ENCODE measurements around the gene TMEM131. TPM values are rescaled to one million over a fixed set of nuclear protein-coding genes. Genes with fewer than 3 reads are reported as not detected.
"Not testable (repeated sequence)": the region's sequence is repeated elsewhere in the genome, so short reads cannot be mapped to it uniquely, and the experiment has no call there.

The TMEM131 gene
- total RNA-seq, 1 experiment from 2014 or later = 28.9 TPM

DNA sequence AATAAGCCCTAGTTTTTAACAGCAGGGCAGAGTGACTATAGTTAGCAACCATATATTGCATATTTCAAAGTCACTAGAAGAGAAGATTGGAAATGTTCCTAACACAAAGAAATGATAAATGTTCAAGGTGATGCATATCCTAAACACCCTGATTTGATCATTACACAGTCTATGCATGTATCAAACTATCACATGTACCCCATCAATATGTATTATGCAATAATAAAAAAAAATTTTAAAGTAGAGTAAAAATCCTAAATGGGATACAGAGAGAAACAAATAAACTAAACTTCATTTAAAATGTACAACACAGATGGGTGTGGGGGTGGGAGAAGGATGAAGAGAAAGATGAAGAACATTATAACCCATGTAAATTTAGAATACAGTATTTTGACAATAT is 93.9 kb downstream of the TMEM131 start:
- Histone ChIP-seq H3K36me3 (ENCODE audit: insufficient read depth, low read length, poor library complexity, severe bottlenecking) (no peaks in the 10 kb centered on the region), H3K4me3 (ENCODE audit: low read depth, low read length, poor library complexity, severe bottlenecking) (no peak overlapping the region), H3K4me1 (ENCODE audit: insufficient read depth, low read length, poor library complexity, severe bottlenecking) (no peaks in the 10 kb centered on the region), H3K27me3 (replicated peaks; ENCODE audit: insufficient read depth, low read depth, low read length, poor library complexity) (no peaks in the 10 kb centered on the region), H3K9me3 (ENCODE audit: low read depth, low read length, poor library complexity, severe bottlenecking) (no peaks in the 10 kb centered on the region), H3K27ac (ENCODE audit: low read depth, low read length, poor library complexity, severe bottlenecking) (no peak overlapping the region)
- TF ChIP-seq EZH2 (IDR thresholded peaks at IDR 0.05; ENCODE audit: borderline replicate concordance, low read depth, low read length, poor library complexity, severe bottlenecking) = no peak
- TF ChIP-seq, protein P1, sequence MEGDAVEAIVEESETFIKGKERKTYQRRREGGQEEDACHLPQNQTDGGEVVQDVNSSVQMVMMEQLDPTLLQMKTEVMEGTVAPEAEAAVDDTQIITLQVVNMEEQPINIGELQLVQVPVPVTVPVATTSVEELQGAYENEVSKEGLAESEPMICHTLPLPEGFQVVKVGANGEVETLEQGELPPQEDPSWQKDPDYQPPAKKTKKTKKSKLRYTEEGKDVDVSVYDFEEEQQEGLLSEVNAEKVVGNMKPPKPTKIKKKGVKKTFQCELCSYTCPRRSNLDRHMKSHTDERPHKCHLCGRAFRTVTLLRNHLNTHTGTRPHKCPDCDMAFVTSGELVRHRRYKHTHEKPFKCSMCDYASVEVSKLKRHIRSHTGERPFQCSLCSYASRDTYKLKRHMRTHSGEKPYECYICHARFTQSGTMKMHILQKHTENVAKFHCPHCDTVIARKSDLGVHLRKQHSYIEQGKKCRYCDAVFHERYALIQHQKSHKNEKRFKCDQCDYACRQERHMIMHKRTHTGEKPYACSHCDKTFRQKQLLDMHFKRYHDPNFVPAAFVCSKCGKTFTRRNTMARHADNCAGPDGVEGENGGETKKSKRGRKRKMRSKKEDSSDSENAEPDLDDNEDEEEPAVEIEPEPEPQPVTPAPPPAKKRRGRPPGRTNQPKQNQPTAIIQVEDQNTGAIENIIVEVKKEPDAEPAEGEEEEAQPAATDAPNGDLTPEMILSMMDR (conservative IDR thresholded peaks at IDR 0.05; ENCODE audit: low read depth, low read length) = no peak
- BruUV-seq (replicated peaks) = no TSS peak
- ChIA-PET CTCF (no interaction called here), POLR2A (ENCODE audit: low non-redundant PET) (no interaction called here)
- intact Hi-C loops (cut with micrococcal nuclease; ENCODE audit: unreplicated experiment) = no loop called here
- no peak for DNase-seq (ENCODE audit: low spot score)

DNA sequence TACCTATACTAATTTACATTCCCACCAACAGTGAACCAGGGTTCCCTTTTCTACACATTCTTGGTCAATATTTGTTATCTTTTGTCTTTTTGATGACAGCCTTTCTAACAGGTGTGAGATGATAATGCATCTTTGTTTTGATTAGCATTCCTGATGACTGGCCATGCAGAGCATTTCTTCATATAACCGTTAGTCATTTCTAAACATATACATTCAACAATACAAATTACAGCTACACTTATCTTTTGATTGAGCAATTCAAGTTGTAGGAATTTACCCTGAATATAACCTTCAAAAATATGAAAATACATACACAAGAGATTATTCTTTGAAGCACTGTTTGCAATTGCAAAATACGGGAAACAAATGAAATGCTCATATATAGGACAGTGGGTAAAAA is 94.9 kb downstream of the TMEM131 start:
- H3K4me3 ChIP-seq (ENCODE audit: low read depth, low read length, poor library complexity, severe bottlenecking) = no peak overlapping the region
- no peaks in the 10 kb centered on the region for H3K36me3 ChIP-seq (ENCODE audit: insufficient read depth, low read length, poor library complexity, severe bottlenecking)
- DNase-seq (ENCODE audit: low spot score) = no peak
- H3K4me1 ChIP-seq (ENCODE audit: insufficient read depth, low read length, poor library complexity, severe bottlenecking) = no peaks in the 10 kb centered on the region
- ChIA-PET CTCF (no interaction called here), POLR2A (ENCODE audit: low non-redundant PET) (no interaction called here)
- no peaks in the 10 kb centered on the region for H3K9me3 ChIP-seq (ENCODE audit: low read depth, low read length, poor library complexity, severe bottlenecking)
- H3K27me3 ChIP-seq (replicated peaks; ENCODE audit: insufficient read depth, low read depth, low read length, poor library complexity) = no peaks in the 10 kb centered on the region
- intact Hi-C loops (cut with micrococcal nuclease; ENCODE audit: unreplicated experiment) = no loop called here
- TF ChIP-seq EZH2 (IDR thresholded peaks at IDR 0.05; ENCODE audit: borderline replicate concordance, low read depth, low read length, poor library complexity, severe bottlenecking) = no peak
- BruUV-seq (replicated peaks) = no TSS peak
- no peak overlapping the region for H3K27ac ChIP-seq (ENCODE audit: low read depth, low read length, poor library complexity, severe bottlenecking)

DNA sequence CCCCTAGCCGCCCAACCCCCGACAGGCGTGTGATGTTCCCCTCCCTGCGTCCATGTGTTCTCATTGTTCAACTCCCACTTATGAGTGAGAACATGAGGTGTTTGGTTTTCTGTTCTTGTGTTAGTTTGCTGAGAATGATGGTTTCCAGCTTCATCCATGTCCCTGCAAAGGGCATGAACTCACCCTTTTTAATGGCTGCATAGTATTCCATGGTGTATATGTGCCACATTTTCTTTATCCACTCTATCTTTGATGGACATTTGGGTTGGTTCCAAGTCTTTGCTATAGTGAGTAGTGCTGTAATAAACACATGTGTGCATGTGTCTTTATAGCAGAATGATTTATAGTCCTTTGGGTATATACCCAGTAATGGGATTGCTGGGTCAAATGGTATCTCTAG is 102.7 kb downstream of the TMEM131 start:
- BruUV-seq (replicated peaks); H3K4me1 ChIP-seq (ENCODE audit: insufficient read depth, low read length, poor library complexity, severe bottlenecking); H3K4me3 ChIP-seq (ENCODE audit: low read depth, low read length, poor library complexity, severe bottlenecking); H3K27ac ChIP-seq (ENCODE audit: low read depth, low read length, poor library complexity, severe bottlenecking); intact Hi-C loops (cut with micrococcal nuclease; ENCODE audit: unreplicated experiment); H3K27me3 ChIP-seq (replicated peaks; ENCODE audit: insufficient read depth, low read depth, low read length, poor library complexity); H3K9me3 ChIP-seq (ENCODE audit: low read depth, low read length, poor library complexity, severe bottlenecking); CTCF ChIA-PET; DNase-seq (ENCODE audit: low spot score); H3K36me3 ChIP-seq (ENCODE audit: insufficient read depth, low read length, poor library complexity, severe bottlenecking): not testable (repeated sequence)
- POLR2A ChIA-PET (ENCODE audit: low non-redundant PET) = interaction anchor here (0.6 kb wide), 1 partner anchor 389 kb away, joined by 3 read pairs; no protein-coding TSS in a partner anchor

DNA sequence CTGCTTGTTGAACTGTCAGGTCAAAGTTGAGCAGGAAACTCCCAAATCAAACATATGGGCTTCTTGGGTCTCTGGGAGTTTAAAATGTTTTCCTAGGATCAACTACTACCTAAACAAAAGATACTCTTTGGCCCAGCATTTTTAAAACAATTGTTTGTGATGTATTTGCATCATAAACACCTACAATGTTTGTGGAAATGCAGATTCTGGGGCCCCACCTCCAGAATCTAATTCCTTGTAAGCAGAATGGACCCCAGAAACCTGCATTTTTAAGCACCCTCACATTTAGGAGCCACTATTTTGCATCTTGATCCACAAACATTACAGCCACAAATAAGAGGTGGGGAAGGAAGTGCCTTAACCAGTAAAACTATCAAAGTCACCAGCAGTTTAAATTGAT is 104.1 kb downstream of the TMEM131 start:
- Histone ChIP-seq H3K4me1 (ENCODE audit: insufficient read depth, low read length, poor library complexity, severe bottlenecking) (no peaks in the 10 kb centered on the region), H3K4me3 (ENCODE audit: low read depth, low read length, poor library complexity, severe bottlenecking) (no peak overlapping the region), H3K36me3 (ENCODE audit: insufficient read depth, low read length, poor library complexity, severe bottlenecking) (peaks cover 9% of the 10 kb centered on the region), H3K9me3 (ENCODE audit: low read depth, low read length, poor library complexity, severe bottlenecking) (peaks cover 3% of the 10 kb centered on the region), H3K27ac (ENCODE audit: low read depth, low read length, poor library complexity, severe bottlenecking) (no peak overlapping the region), H3K27me3 (replicated peaks; ENCODE audit: insufficient read depth, low read depth, low read length, poor library complexity) (no peaks in the 10 kb centered on the region)
- intact Hi-C loops (cut with micrococcal nuclease; ENCODE audit: unreplicated experiment) = no loop called here
- ChIA-PET POLR2A (ENCODE audit: low non-redundant PET) (no interaction called here), CTCF (no interaction called here)
- DNase-seq (ENCODE audit: low spot score) = no peak
- no TSS peak for BruUV-seq (replicated peaks)
- TF ChIP-seq, protein P1 (conservative IDR thresholded peaks at IDR 0.05; ENCODE audit: low read depth, low read length) = no peak
- TF ChIP-seq EZH2 (IDR thresholded peaks at IDR 0.05; ENCODE audit: borderline replicate concordance, low read depth, low read length, poor library complexity, severe bottlenecking) = no peak
